Stimulated activated CD8-positive, alpha-beta memory T cell treated with anti-CD3 and anti-CD28 coated beads, Interleukin-12 subunit alpha, Interleukin-12 subunit beta, amount 100 ng/mL, for 1 hour (primary cell): Measurements from ENCODE around the gene NEUROG2.

ENCODE experiments used
- DNase-seq: peaks from one replicate; pipeline ENCODE4 v3.0.0-alpha.2; 2020; ENCODE audit warnings: low read depth

NEUROG2 gene

GRCh38 chr4:112521123-112522023 is 5.4 kb upstream of the NEUROG2 start:
- no peak for DNase-seq

GRCh38 chr4:112520598-112521122 is 4.7 kb upstream of the NEUROG2 start:
- no peak for DNase-seq

GRCh38 chr4:112519689-112520597 is 4.0 kb upstream of the NEUROG2 start:
- no peak for DNase-seq

GRCh38 chr4:112518675-112519074 is 2.7 kb upstream of the NEUROG2 start:
- DNase-seq, result no peak

GRCh38 chr4:112517911-112518310 is 1.9 kb upstream of the NEUROG2 start:
- no peak for DNase-seq

GRCh38 chr4:112517067-112517634 is 1.2 kb upstream of the NEUROG2 start:
- no peak for DNase-seq

- DNase-seq, result no peak
Observed at GRCh38 chr4:112516471-112517066, 589 bp upstream of the NEUROG2 start.

- no peak for DNase-seq
Observed at GRCh38 chr4:112515198-112516065, 548 bp downstream of the NEUROG2 start.

GRCh38 chr4:112514647-112515197 is 1.3 kb downstream of the NEUROG2 start:
- no peak for DNase-seq

GRCh38 chr4:112513971-112514646 is 1.9 kb downstream of the NEUROG2 start:
- no peak for DNase-seq

- no peak for DNase-seq
Observed at GRCh38 chr4:112511803-112512118, 4.2 kb downstream of the NEUROG2 start.

GRCh38 chr4:112511093-112511802 is 4.7 kb downstream of the NEUROG2 start:
- no peak for DNase-seq

- DNase-seq, result no peak
Observed at GRCh38 chr4:112510291-112511092, 5.5 kb downstream of the NEUROG2 start.

- DNase-seq, result no peak
Observed at GRCh38 chr4:112509243-112510141, 6.5 kb downstream of the NEUROG2 start.

- DNase-seq, result no peak
Observed at GRCh38 chr4:112508356-112508755, 7.6 kb downstream of the NEUROG2 start.

GRCh38 chr4:112504807-112505206 is 11.2 kb downstream of the NEUROG2 start:
- no peak for DNase-seq

- no peak for DNase-seq
Observed at GRCh38 chr4:112502871-112503270, 13.1 kb downstream of the NEUROG2 start.

- DNase-seq, result no peak
Observed at GRCh38 chr4:112492321-112492720, 23.7 kb downstream of the NEUROG2 start.
